Neural cell (in vitro differentiated cells): ENCODE measurements around the gene TSPAN14.

ENCODE experiments used
- CTCF ChIP-seq: fragments of 450-650 bp; IDR thresholded peaks from 2 replicates; pipeline ENCODE4 v1.5.1; 2014; ENCODE audit warnings: antibody characterized with exemption, mild to moderate bottlenecking, moderate library complexity; ENCODE audit not compliant: poor library complexity, severe bottlenecking
- EZH2 ChIP-seq: fragments of 200-600, 300-800 bp; shearing (Covaris generic), sonication (generic); IDR thresholded peaks from 2 replicates; pipeline ENCODE4 v1.6.1; 2014; ENCODE audit warnings: antibody characterized with exemption, low read length, borderline replicate concordance, mild to moderate bottlenecking; ENCODE audit not compliant: insufficient read depth, poor library complexity, severe bottlenecking
- MXI1 ChIP-seq: fragments of 450-650 bp; conservative IDR thresholded peaks from 2 replicates; pipeline ENCODE4 v1.6.1; 2014; ENCODE audit warnings: antibody characterized with exemption, mild to moderate bottlenecking; ENCODE audit not compliant: poor library complexity, severe bottlenecking
- POLR2AphosphoS5 ChIP-seq: IDR thresholded peaks from 2 replicates; pipeline ENCODE4 v1.6.1; 2012
- RAD21 ChIP-seq: fragments of 450-650 bp; conservative IDR thresholded peaks from 2 replicates; pipeline ENCODE4 v1.6.1; 2014; ENCODE audit warnings: antibody characterized with exemption, mild to moderate bottlenecking, moderate library complexity
- REST ChIP-seq: IDR thresholded peaks from 2 replicates; pipeline ENCODE4 v1.6.1; 2012; ENCODE audit warnings: borderline replicate concordance
- SMC3 ChIP-seq: fragments of 450-650 bp; conservative IDR thresholded peaks from 2 replicates; pipeline ENCODE4 v1.6.1; 2014; ENCODE audit warnings: antibody characterized with exemption, mild to moderate bottlenecking, moderate library complexity; ENCODE audit not compliant: poor library complexity
- TAF1 ChIP-seq: IDR thresholded peaks from 2 replicates; pipeline ENCODE4 v1.6.1; 2012; ENCODE audit warnings: low read depth

- TF ChIP-seq CTCF (no peak), MXI1 (no peak), TAF1 (no peak), SMC3 (no peak), EZH2 (no peak), POLR2AphosphoS5 (no peak), REST (no peak), RAD21 (no peak)
These were observed 107.8 kb downstream of the TSPAN14 start for GRCh38 chr10:80561950-80562349.
